ENCODE measurements around the gene RAB3GAP1.
A peak's percentile ranks its signal among the peaks of the same experiment; 100 is the strongest.

- TF ChIP-seq POLR2AphosphoS5 (IDR thresholded peaks at IDR 0.05; ENCODE audit: low read depth, low read length), result no peak
- TF ChIP-seq CTCF (IDR thresholded peaks at IDR 0.05), result peak; percentile 64
- TF ChIP-seq SIN3A (IDR thresholded peaks at IDR 0.05; ENCODE audit: borderline replicate concordance, insufficient read depth, low read depth, low read length), result no peak
These were observed 8.7 kb upstream of the RAB3GAP1 start for GRCh38 chr2:135043345-135043744.
